ENCODE data around the gene DIAPH3.

The DIAPH3 gene

DNA sequence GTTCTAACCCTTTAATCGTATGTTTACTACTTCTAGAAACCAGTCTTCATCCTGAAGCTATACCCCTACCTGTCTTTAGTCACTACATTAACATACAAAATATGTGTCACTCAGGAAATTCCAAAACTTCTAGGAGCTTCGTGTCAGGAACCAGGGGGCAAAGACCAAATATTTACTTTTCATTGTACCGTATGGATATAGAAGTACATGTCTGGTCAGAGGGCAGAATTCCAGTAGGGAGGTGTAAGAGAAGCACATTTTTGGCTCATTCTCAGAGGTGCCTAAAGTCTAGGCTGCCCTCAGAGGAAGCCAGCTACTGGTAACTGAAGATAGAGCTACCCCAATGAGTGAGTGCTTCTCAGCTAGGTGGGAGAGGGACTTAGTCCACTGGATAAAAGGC, 320.7 kb downstream of the DIAPH3 start:
- no peak for DNase-seq

GRCh38 chr13:59842507-59842906, 321.2 kb downstream of the DIAPH3 start:
- no peak for DNase-seq

GRCh38 chr13:59839186-59839585, 324.5 kb downstream of the DIAPH3 start:
- DNase-seq = no peak

DNA sequence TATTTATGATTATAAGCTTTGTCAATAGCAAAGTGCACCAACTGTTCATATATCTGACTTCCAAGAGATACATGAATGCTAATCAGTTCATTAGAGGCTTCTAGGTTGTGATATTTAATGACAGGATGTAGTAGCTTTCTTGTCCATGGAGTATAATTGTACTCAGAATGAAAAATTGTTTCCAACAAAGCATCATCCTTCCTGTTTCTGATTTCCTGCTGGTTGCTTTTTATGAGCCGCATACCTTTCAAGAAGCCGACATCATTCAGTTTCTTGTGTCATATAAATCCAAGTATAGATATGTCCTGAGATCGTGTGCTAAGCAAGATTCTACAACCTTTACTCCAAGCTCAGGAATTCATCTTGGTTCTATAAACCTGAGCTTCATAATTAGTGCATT, 326.6 kb downstream of the DIAPH3 start:
- no peak for DNase-seq

GRCh38 chr13:59835569-59835968, 328.2 kb downstream of the DIAPH3 start:
- no peak for DNase-seq

- no peak for DNase-seq
These were observed 328.9 kb downstream of the DIAPH3 start for GRCh38 chr13:59834801-59835200.

DNA sequence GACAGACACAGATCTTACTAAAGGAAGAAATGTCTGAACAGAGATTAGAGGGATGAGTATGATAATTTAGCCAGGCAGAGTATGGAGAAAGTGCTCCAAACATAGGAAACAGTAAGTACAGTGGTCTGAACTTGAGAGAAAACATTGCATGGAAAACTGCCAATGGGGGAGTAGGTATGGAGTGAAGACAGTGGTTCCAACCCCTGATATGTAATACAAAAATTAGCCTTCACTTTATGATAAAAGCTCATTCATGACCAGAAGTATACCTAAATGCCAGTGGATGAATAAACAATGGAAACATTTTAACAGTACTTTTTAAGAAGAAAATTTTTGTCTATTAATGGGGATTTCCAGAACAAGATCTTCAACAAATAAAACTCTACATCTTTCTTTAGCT, 334.0 kb downstream of the DIAPH3 start:
- no peak for DNase-seq

DNA sequence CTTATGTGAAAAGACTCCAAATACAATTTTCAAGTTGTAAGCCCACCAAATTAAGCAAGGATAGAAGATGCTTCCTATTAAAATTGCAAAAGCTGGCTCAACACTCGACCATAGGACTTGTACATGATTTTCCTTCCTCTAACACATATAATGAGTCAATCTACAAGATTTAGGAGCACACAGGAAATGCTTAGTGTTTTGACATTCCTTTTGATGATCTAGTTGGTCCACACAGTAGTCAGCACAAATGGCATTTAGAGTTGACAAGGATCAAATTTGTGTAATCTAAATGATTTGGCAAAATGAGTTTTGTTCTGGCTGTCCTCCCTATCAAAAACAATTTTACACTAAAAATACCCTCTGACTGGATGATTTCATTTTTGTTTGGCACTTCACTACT, 340.2 kb downstream of the DIAPH3 start:
- no peak for DNase-seq

DNA sequence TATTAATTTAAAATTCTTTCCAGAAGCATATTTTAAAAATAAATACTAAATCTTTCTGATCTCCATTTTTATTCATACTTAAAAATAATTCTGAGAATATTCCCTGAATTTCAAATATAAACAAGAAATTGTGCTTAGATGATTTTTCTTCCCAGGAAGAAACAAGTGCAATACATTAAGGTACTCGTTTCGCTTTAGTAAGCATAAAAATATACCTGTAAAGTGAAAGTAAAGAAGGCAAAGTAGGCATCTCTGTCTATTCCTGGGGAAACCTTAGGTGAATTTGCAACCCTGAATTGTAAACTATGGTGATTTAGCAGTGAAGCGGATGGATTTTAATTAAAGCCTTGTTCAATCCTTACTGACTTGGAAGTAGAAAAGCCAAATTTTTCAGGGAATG, 354.2 kb downstream of the DIAPH3 start:
- no peak for DNase-seq

GRCh38 chr13:59806801-59807200, 356.9 kb downstream of the DIAPH3 start:
- DNase-seq = no peak

DNA sequence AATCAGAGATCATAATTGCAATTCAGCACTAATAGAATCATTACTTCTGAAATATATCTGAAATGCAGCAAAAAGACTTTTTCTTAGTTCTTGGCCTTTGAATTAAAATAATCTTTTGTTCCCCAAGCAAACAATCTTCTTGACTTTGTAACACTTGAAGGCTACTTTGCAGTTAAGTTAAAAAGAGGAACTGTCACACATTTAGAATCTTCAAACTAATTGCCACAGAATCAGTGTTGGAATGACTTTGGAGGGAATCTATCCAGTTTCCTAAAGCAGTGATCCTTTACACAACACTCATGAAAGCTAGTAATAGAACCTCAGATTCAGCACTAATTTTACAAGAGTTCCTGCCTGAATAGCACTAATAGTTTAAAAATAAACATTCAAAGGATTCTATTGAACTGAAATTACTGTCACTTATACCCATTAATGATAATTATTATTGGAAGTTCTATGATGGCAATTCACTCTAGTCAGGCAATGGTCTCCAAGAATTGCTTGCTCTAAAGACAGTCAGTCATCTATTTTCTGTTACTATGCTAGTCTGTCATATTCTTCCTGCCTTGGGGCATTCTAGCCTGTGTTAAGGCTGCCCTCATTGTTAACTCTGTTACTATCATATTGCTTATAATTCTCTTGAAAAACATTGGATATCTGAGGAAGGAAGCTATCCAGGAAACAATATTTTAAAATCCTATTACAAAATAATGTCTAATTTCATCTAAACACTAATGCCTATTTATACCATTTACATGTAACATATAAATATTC, 362.4 kb downstream of the DIAPH3 start:
- no peak for DNase-seq

DNA sequence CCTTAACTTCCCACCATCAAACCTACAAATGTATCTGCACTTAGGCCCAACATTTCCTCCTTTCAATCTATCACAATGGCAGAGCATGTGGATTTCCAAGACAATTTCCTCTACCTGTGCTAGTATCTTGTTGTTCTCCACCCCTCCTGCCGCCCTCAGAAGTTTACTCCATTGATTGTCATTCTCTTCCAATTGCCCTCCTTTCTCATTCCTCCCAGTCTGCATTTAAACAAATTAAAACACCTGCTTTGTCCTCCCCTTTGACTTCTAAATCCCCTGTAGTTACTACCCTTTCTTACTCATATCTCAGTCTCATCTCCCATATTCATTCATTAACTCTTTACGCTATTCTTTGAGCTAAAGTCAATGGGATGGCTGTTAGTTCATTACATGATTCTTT, 370.6 kb downstream of the DIAPH3 start:
- DNase-seq = no peak

DNA sequence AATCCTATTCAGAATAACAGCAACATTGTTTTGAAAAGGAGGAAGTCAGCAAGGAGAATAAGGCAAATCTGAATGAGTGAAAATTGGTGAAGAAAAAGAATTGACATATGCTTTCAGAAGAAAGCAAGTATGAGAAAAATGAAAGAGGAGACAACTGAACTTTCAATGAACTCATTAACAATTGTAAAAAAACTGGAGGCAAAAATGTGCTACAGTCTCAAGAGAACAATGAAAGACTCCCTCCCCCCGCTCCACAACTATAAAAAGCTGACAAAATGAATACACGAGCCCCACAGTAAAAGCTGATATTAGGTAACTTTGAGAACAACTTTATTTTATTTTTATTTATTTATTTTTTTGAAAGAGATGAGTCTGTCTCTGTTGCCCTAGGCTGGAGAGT, 373.1 kb downstream of the DIAPH3 start:
- no peak for DNase-seq

DNA sequence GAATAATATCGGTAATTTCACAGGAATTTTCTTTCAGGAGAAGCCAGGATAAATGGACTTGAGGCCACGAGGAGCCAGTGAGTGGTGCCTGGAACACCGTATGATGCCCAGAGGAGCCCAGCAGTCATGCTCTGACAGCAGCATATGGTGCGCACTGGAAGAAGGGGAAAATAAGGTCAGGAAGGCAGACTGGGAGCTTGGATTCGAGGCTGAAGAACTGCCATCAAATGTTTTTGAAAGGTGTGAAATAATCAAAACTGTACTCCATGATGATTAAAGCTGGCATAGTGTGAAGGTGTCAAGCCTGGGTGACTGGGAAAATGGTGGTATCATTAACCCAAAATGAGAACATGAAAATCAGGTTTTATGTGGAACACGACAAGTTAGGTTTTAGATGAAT, 374.2 kb downstream of the DIAPH3 start:
- DNase-seq = no peak

DNA sequence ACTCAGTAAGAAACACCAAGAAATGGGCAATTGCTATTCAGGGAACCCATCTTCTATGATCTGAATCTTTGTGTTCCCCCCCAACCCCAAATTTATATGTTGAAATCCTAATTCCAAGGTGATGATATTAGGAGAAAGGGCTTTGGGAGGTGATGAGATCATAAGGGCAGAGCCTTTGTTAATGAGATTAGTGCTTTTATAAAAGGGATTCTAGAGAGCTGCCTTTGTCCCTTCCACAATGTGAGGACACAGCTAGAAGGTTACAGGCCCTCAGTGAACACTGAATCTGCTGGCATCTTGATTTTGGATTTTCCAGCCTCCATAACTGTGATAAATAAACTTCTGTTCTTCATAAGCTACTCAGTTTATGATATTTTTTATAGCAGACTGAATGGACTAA, 376.0 kb downstream of the DIAPH3 start:
- DNase-seq = no peak

DNA sequence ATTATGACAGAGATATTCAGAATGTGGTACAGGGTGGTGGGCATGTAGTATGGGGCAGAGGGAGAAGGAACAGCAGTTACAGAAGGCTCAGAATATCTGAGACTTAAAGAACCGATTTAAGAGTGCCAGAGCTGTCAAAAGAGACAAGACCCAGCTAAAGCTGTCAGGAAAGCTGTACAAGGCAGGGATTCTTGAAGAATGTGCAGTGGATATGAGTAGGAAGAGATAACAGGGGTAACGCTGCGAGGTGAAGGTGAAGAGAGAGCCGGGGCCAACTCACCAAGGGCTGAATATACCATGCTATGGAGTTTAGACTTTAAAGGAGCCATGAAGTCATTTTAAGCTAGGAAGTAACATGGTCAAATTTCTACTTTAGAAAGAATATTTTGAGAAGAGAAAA, 381.0 kb downstream of the DIAPH3 start:
- no peak for DNase-seq

- no peak for DNase-seq
These were observed 383.7 kb downstream of the DIAPH3 start for GRCh38 chr13:59780058-59780457.

- no peak for DNase-seq
These were observed 386.6 kb downstream of the DIAPH3 start for GRCh38 chr13:59776924-59777690.

DNA sequence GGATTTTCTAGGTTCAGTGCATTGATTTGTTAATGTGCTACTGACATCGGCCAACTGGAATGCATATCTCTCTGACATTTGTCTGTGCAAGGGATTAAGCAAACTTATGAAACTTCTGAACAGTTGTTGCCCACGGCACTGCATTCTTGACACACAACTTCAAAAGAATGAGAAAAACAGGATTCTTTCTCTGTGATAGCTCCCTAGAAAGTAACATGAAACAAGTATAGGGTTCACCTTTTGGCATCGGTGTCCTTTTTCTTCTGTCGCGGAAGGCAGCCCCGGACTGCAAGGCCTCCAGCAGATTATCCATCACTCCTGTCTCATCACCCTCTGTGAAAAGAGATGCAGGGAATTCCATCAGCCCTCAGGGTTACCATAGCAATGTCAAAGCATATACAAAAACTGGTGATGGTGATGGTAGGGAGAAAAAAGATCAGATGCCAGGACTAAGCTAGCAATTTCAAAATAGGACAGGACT, 389.2 kb downstream of the DIAPH3 start:
- no peak for DNase-seq

- no peak for DNase-seq
These were observed 392.5 kb downstream of the DIAPH3 start for GRCh38 chr13:59771272-59771671.

- DNase-seq = no peak
These were observed 393.3 kb downstream of the DIAPH3 start for GRCh38 chr13:59770451-59770850.

DNA sequence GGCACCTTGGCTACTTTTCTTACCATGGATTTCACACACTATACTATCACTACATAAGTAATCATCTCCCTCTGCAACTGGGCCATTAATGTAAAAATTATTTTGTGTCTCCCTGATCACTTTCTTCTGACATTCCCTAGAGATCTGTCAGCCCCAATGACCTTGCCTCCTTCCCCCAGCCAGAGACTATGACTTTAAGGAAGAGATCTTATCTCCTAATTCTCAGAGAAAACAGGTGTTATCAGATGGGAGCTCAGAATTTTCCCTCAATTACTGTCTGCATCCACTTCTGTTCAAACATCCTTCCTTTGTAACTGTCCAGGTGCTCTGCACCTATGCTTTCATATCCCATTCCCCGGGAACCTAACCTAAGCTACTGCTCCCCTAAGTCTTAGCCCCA, 397.5 kb downstream of the DIAPH3 start:
- DNase-seq = no peak

GRCh38 chr13:59755632-59756290, 408.0 kb downstream of the DIAPH3 start:
- no peak for DNase-seq

- DNase-seq = no peak
These were observed 409.3 kb downstream of the DIAPH3 start for GRCh38 chr13:59754411-59754810.

Data from GF-D8 (cell line).